Panc1 (cell line): ENCODE results near the gene PADI3. TPM values are rescaled to one million over a fixed set of nuclear protein-coding genes. Genes with fewer than 3 reads are reported as not detected.

Source experiments
- ATAC-seq: fragments of 200-7000 bp; cut with Tn5 transposase; 2 replicates; pipeline ENCODE4 v1.9.1; 2020; ENCODE audit warnings: mild to moderate bottlenecking, moderate library complexity
- BruUV-seq: library from RNA; stranded (reverse); fragments of 400-500 nt; replicated peaks from 2 replicates; lab custom pipeline; 2021; lab: Mats Ljungman, UMichigan
- CTCF ChIA-PET: fragments of 300-600 bp; sonication (Branson Sonifier 250); formaldehyde crosslinking; loops from one replicate; lab custom pipeline; 2022; ENCODE audit warnings: antibody characterized with exemption; lab: Charles Lee
- POLR2A ChIA-PET: fragments of 300-600 bp; sonication (Branson Sonifier 250); formaldehyde crosslinking; loops from one replicate; lab custom pipeline; 2022; ENCODE audit warnings: antibody characterized with exemption; lab: Charles Lee
- DNase-seq: peaks from one replicate; pipeline ENCODE4 v3.0.0-alpha.2; 2010; ENCODE audit warnings: low read depth, low spot score
- H3K27ac ChIP-seq: 2 replicates; pipeline ENCODE4 v1.5.1; 2011; ENCODE audit warnings: mild to moderate bottlenecking, low read length, inconsistent platforms
- H3K27me3 ChIP-seq: fragments of 200-500 bp; sonication (Bioruptor generic); 2 replicates; pipeline ENCODE4 v1.6.0; 2014; ENCODE audit warnings: low read length, inconsistent platforms; ENCODE audit not compliant: control insufficient read depth, insufficient read depth
- H3K36me3 ChIP-seq: fragments of 200-500 bp; sonication (Bioruptor generic); 2 replicates; pipeline ENCODE4 v1.5.1; 2014; ENCODE audit warnings: inconsistent platforms, mild to moderate bottlenecking, low read length, moderate library complexity; ENCODE audit not compliant: control insufficient read depth, insufficient read depth
- H3K4me1 ChIP-seq: 2 replicates; pipeline ENCODE4 v1.5.1; 2011; ENCODE audit warnings: inconsistent platforms, mild to moderate bottlenecking, low read length, moderate library complexity; ENCODE audit not compliant: control insufficient read depth, insufficient read depth
- H3K4me3 ChIP-seq, 2 experiments: 2 replicates each; pipeline ENCODE4 v1.5.1; 2011 to 2012; ENCODE audit warnings: low read depth in 2 of 2, low read length in 2 of 2, mild to moderate bottlenecking in 2 of 2, inconsistent platforms in 1 of 2, moderate library complexity in 1 of 2
- H3K9me3 ChIP-seq: fragments of 200-500 bp; sonication (Bioruptor generic); 2 replicates; pipeline ENCODE4 v1.5.1; 2014; ENCODE audit warnings: low read depth, mild to moderate bottlenecking, inconsistent platforms, low read length, moderate library complexity; ENCODE audit not compliant: control insufficient read depth, insufficient read depth
- POLR2AphosphoS5 ChIP-seq: IDR thresholded peaks from 2 replicates; pipeline ENCODE4 v1.6.1; 2012; ENCODE audit warnings: mild to moderate bottlenecking, low read depth, low read length, moderate library complexity
- SIN3A ChIP-seq: IDR thresholded peaks from 2 replicates; pipeline ENCODE4 v1.6.1; 2012; ENCODE audit warnings: low read depth, mild to moderate bottlenecking, low read length, moderate library complexity, borderline replicate concordance; ENCODE audit not compliant: insufficient read depth
- TCF7L2 ChIP-seq: IDR thresholded peaks from 2 replicates; pipeline ENCODE4 v1.6.1; 2011; ENCODE audit warnings: mild to moderate bottlenecking, low read depth, low read length, inconsistent platforms
- in situ Hi-C: cut with HindIII; loops from 2 replicates; pipeline ENCODE4 v1.10.0; 2016; ENCODE audit warnings: low sequenced_read_pairs, low pct_unique_long_range_greater_than_20kb
- intact Hi-C: fragments of 100-400 bp; cut with micrococcal nuclease; formaldehyde crosslinking; loops from one replicate; pipeline ENCODE4 v1.10.0; 2022; ENCODE audit not compliant: unreplicated experiment
- total RNA-seq: library from RNA; stranded (reverse); gene quantifications from one replicate; pipeline ENCODE4 v1.2.1, GENCODE V29; 2021; ENCODE audit not compliant: unreplicated experiment
- TF ChIP-seq, protein P1 (sequence below): fragments of 450-650 bp; IDR thresholded peaks from 2 replicates; pipeline ENCODE4 v1.5.1; 2017; ENCODE audit warnings: mild to moderate bottlenecking
- TF ChIP-seq, protein P2 (sequence below), 2 experiments: IDR thresholded peaks; 2 replicates each; pipeline ENCODE4 v1.6.1; 2011 to 2012; ENCODE audit warnings: low read depth in 2 of 2, control low read depth in 1 of 2, low read length in 1 of 2, mild to moderate bottlenecking in 1 of 2, moderate library complexity in 1 of 2; ENCODE audit not compliant: insufficient read depth in 1 of 2

Gene PADI3
- total RNA-seq, 1 experiment from 2014 or later = 3.4 TPM

DNA sequence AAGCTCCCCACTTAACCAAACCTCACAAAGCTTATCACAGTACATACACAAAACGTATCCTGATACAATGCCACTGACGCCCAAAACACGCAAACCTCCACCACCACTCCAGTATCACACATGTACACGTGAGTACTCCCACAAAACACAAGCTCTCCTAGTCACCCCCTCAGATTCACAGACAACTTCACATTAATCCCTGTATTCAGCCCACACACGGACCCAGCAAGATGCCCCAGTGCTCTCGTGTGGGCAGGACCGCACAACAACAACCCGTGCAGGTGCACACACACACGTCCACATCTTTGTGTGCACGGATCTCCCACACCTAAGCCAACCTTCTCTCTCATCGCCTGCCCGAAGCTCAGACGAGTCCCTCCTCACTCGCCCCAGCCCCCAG lies 26.3 kb upstream of the PADI3 start:
- TF ChIP-seq POLR2AphosphoS5 = no peak
- TF ChIP-seq, protein P1, sequence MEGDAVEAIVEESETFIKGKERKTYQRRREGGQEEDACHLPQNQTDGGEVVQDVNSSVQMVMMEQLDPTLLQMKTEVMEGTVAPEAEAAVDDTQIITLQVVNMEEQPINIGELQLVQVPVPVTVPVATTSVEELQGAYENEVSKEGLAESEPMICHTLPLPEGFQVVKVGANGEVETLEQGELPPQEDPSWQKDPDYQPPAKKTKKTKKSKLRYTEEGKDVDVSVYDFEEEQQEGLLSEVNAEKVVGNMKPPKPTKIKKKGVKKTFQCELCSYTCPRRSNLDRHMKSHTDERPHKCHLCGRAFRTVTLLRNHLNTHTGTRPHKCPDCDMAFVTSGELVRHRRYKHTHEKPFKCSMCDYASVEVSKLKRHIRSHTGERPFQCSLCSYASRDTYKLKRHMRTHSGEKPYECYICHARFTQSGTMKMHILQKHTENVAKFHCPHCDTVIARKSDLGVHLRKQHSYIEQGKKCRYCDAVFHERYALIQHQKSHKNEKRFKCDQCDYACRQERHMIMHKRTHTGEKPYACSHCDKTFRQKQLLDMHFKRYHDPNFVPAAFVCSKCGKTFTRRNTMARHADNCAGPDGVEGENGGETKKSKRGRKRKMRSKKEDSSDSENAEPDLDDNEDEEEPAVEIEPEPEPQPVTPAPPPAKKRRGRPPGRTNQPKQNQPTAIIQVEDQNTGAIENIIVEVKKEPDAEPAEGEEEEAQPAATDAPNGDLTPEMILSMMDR = no peak
- TF ChIP-seq SIN3A = no peak
- TF ChIP-seq, protein P2, sequence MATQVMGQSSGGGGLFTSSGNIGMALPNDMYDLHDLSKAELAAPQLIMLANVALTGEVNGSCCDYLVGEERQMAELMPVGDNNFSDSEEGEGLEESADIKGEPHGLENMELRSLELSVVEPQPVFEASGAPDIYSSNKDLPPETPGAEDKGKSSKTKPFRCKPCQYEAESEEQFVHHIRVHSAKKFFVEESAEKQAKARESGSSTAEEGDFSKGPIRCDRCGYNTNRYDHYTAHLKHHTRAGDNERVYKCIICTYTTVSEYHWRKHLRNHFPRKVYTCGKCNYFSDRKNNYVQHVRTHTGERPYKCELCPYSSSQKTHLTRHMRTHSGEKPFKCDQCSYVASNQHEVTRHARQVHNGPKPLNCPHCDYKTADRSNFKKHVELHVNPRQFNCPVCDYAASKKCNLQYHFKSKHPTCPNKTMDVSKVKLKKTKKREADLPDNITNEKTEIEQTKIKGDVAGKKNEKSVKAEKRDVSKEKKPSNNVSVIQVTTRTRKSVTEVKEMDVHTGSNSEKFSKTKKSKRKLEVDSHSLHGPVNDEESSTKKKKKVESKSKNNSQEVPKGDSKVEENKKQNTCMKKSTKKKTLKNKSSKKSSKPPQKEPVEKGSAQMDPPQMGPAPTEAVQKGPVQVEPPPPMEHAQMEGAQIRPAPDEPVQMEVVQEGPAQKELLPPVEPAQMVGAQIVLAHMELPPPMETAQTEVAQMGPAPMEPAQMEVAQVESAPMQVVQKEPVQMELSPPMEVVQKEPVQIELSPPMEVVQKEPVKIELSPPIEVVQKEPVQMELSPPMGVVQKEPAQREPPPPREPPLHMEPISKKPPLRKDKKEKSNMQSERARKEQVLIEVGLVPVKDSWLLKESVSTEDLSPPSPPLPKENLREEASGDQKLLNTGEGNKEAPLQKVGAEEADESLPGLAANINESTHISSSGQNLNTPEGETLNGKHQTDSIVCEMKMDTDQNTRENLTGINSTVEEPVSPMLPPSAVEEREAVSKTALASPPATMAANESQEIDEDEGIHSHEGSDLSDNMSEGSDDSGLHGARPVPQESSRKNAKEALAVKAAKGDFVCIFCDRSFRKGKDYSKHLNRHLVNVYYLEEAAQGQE (IDR thresholded peaks at IDR 0.05; ENCODE audit: insufficient read depth in 1 of 2, low read depth in 2 of 2, low read length in 1 of 2) = no peak
- no peak for TF ChIP-seq TCF7L2
- no TSS peak for BruUV-seq
- 0 out of 2 replicates have a peak overlapping the region, but pooled peaks have one; percentile 82 for H3K27ac ChIP-seq
- in situ Hi-C loops = no loop called here
- peaks cover 15% of the 10 kb centered on the region for H3K4me1 ChIP-seq
- no peak overlapping the region for H3K4me3 ChIP-seq
- POLR2A ChIA-PET = no interaction called here
- ATAC-seq (no peak), DNase-seq (no peak)
- CTCF ChIA-PET = no interaction called here
- no peaks in the 10 kb centered on the region for H3K36me3 ChIP-seq
- intact Hi-C loops = no loop called here
- no peaks in the 10 kb centered on the region for H3K9me3 ChIP-seq
- no peaks in the 10 kb centered on the region for H3K27me3 ChIP-seq

DNA sequence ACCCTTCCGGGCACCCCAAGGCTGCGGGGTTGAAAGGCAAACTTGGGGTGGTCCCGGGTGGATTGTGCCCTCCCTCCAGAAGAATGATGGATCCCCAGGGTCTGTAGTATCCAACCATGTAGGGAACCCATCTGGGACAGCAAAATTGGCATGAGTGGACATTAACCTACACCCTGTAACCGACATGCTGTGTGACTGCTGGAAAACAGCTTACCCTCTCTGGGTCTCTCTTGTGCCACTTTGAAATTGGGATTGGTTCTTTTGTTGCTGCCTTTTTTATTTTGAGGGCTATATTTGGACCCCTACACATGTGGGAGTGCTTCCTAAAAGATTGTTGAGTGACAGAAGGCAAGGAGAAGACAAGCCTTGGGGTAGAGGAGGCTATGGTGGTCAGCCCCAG lies 24.5 kb upstream of the PADI3 start:
- BruUV-seq = no TSS peak
- Histone ChIP-seq H3K27ac (peak overlapping the region; percentile 82), H3K9me3 (no peaks in the 10 kb centered on the region), H3K36me3 (no peaks in the 10 kb centered on the region), H3K4me1 (peaks cover 29% of the 10 kb centered on the region), H3K4me3 (no peak overlapping the region), H3K27me3 (no peaks in the 10 kb centered on the region)
- POLR2A ChIA-PET = no interaction called here
- no peak for DNase-seq
- in situ Hi-C loops = no loop called here
- CTCF ChIA-PET = interaction anchor here (1.1 kb wide), 1 partner anchor 89 kb away, joined by 3 read pairs; no protein-coding TSS in a partner anchor
- no peak for ATAC-seq
- TF ChIP-seq SIN3A (no peak), POLR2AphosphoS5 (no peak), TCF7L2 (no peak)
- TF ChIP-seq, protein P2 (IDR thresholded peaks at IDR 0.05; ENCODE audit: insufficient read depth in 1 of 2, low read depth in 2 of 2, low read length in 1 of 2) = no peak
- TF ChIP-seq, protein P1 = no peak
- intact Hi-C loops = no loop called here
